Activated T-cell treated with anti-CD3 and anti-CD28 coated beads, Interleukin-2, amount 50 U/mL, for 4 hours (primary cell): ENCODE measurements around the gene NUSAP1. TPM values are rescaled to one million over a fixed set of nuclear protein-coding genes. Genes with fewer than 3 reads are reported as not detected.
"Not testable (repeated sequence)": the region's sequence is repeated elsewhere in the genome, so short reads cannot be mapped to it uniquely, and the experiment has no call there.

ENCODE experiments used
- ATAC-seq, 2 donors: fragments of 200-7000 bp; cut with Tn5 transposase; one replicate each; pipeline ENCODE4 v1.10.0; 2021
- DNase-seq: peaks from one replicate; pipeline ENCODE4 v3.0.0-alpha.2; 2020
- H3K27me3 Mint-ChIP-seq: one replicate; pipeline ENCODE4 v1.8.0; 2021; ENCODE audit warnings: low read depth, mixed read lengths
- H3K36me3 Mint-ChIP-seq: one replicate; pipeline ENCODE4 v1.8.0; 2022; ENCODE audit warnings: mixed read lengths; ENCODE audit not compliant: insufficient read depth
- H3K4me1 Mint-ChIP-seq: one replicate; pipeline ENCODE4 v1.8.0; 2021; ENCODE audit warnings: low read depth, mixed read lengths
- H3K4me3 Mint-ChIP-seq: one replicate; pipeline ENCODE4 v1.8.0; 2021; ENCODE audit warnings: mild to moderate bottlenecking, moderate library complexity, mixed read lengths
- H3K9me3 Mint-ChIP-seq: one replicate; pipeline ENCODE4 v1.8.0; 2021; ENCODE audit warnings: mixed read lengths
- total RNA-seq, 3 donors: library from RNA; stranded (reverse); gene quantifications; one replicate each; pipeline ENCODE4 v1.2.1, GENCODE V29; 2021

Gene NUSAP1
- total RNA-seq, 3 donors from 2014 or later: 10.1 to 19.0 (median 18.5) TPM

GRCh38 chr15:41307679-41308078, 25.0 kb upstream of the NUSAP1 start:
- Mint-ChIP-seq H3K9me3 (no peaks in the 10 kb centered on the region), H3K27me3 (no peaks in the 10 kb centered on the region), H3K36me3 (peaks cover 3% of the 10 kb centered on the region), H3K4me1 (no peaks in the 10 kb centered on the region), H3K4me3 (no peak overlapping the region)
- ATAC-seq (no peak), DNase-seq (no peak)

DNA sequence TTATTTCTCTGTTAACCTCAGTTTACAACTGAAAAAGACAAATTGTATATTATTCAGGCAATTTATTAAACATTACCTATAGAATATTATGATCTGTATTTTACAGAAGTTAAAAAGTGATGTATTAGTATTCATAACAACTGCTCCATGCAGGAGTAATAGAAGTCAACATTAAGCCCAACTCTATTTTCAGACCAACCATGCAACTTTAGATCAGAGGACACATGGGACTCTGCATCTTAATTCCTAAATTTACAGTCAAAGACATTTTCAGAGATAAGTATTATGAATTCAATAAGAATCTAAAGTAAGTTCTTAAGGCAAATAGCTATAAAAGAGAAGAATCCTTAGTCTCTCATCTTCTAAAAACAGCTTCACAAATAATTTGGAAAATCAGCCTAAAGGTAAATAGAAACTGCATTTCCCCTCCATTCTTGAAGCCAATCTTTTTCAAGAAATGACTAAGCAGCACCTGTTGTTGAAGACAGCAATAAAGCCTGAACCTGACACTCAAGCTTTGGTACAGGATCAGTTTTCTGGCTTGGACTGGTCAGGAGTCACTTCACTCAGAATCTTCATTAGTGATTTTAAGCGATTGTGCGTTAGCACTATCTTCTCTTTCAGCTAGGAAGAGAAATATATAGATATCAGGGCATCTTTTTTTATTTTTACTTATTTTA, 23.3 kb upstream of the NUSAP1 start:
- no peak for DNase-seq
- Mint-ChIP-seq H3K4me3 (no peak overlapping the region), H3K4me1 (no peaks in the 10 kb centered on the region), H3K9me3 (no peaks in the 10 kb centered on the region), H3K27me3 (no peaks in the 10 kb centered on the region), H3K36me3 (no peaks in the 10 kb centered on the region)
- no peak for ATAC-seq

DNA sequence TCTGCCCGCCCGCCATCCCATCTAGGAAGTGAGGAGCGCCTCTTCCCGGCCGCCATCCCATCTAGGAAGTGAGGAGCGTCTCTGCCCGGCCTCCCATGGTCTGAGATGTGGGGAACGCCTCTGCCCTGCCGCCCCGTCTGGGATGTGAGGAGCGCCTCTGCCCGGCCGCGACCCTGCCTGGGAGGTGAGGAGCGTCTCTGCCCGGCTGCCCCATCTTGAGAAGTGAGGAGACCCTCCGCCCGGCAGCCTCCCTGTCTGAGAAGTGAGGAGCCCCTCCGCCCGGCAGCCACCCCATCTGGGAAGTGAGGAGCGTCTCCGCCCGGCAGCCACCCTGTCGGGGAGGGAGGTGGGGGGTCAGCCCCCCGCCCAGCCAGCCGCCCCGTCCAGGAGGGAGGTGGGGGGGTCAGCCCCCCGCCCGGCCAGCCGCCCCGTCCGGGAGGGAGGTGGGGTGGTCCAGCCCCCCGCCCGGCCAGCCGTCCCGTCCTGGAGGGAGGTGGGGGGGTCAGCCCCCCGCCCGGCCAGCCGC, 11.8 kb upstream of the NUSAP1 start:
- not testable (repeated sequence) for H3K36me3 Mint-ChIP-seq, DNase-seq, H3K9me3 Mint-ChIP-seq, H3K4me3 Mint-ChIP-seq, H3K4me1 Mint-ChIP-seq, ATAC-seq, H3K27me3 Mint-ChIP-seq

- Mint-ChIP-seq H3K9me3 (no peaks in the 10 kb centered on the region), H3K27me3 (no peaks in the 10 kb centered on the region), H3K4me1 (peaks cover 2% of the 10 kb centered on the region), H3K36me3 (peaks cover 2% of the 10 kb centered on the region), H3K4me3 (no peak overlapping the region)
- ATAC-seq (peak; percentile 74 to 81), DNase-seq (no peak)
Observed at GRCh38 chr15:41323611-41324010, 9.1 kb upstream of the NUSAP1 start.

DNA sequence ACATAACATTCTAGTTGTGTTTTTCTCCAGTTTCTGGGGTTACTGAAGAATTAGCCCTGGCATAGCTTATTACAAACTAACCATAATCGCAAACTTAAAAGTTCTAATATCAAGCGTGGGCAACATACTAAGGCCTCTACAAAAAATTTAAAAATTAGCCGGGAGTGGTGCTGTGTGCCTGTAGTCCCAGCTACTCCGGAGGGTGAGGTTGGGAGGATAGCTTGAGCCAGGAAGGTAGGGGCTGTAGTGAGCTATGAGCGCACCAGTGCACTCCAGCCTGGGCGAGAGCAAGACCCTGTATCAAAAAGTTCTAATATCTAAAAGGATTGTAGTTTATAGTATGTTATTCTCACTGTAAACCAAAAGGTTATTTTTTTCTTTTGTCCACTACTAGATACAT, 1.4 kb upstream of the NUSAP1 start:
- no peaks in the 10 kb centered on the region for H3K27me3 Mint-ChIP-seq
- H3K4me3 Mint-ChIP-seq: peak overlapping the region; percentile 99
- ATAC-seq: no peak
- H3K36me3 Mint-ChIP-seq: no peaks in the 10 kb centered on the region
- no peak for DNase-seq
- no peaks in the 10 kb centered on the region for H3K9me3 Mint-ChIP-seq
- H3K4me1 Mint-ChIP-seq: peaks cover 25% of the 10 kb centered on the region

GRCh38 chr15:41331833-41332193, 868 bp upstream of the NUSAP1 start:
- Mint-ChIP-seq H3K27me3 (no peaks in the 10 kb centered on the region), H3K9me3 (no peaks in the 10 kb centered on the region), H3K4me3 (peak overlapping the region; percentile 99), H3K4me1 (peaks cover 26% of the 10 kb centered on the region), H3K36me3 (no peaks in the 10 kb centered on the region)
- no peak for DNase-seq
- no peak for ATAC-seq

- DNase-seq: no peak
- H3K4me3 Mint-ChIP-seq: peak overlapping the region; percentile 99
- H3K36me3 Mint-ChIP-seq: no peaks in the 10 kb centered on the region
- H3K27me3 Mint-ChIP-seq: no peaks in the 10 kb centered on the region
- ATAC-seq: peak; percentile 4 to 8
- peaks cover 32% of the 10 kb centered on the region for H3K4me1 Mint-ChIP-seq
- no peaks in the 10 kb centered on the region for H3K9me3 Mint-ChIP-seq
Observed at GRCh38 chr15:41333026-41333562, 413 bp downstream of the NUSAP1 start.

DNA sequence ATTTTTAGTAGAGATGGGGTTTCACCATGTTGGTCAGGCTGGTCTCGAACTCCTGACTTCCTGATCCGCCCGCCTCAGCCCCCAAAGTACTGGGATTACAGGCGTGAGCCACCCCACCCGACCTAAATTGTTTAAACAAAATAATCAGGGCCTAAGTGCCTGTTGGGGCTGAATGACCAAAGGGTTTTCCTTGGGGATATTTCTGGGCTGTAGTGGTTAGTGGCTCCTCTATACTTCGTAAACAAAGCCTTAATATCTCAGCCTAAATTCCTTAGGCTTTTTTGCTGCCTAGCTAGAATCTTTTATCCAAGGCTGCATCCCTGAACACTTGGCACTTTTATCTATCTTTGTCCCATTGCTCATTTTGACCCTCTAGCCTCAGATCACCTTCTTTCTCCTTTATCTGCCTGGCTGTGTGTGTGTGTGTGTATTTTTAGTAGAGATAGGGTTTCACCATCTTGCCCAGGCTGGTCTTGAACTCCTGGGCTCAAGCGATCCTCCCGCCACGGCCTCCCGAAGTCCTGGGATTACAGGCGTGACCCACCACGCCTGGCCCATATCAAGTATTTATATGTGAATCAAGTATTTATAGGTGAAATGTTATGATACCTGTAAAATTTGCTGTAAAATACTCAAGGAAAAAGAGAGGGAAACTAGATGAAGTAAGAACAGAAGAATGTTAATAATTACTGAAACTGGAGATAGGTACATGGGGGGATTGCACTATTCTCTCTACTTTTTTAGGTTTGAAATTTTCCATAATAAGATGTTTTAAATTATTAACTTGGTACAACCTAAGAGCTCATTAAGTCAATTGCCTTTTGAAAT, 1.8 kb downstream of the NUSAP1 start:
- Mint-ChIP-seq H3K4me1 (peaks cover 35% of the 10 kb centered on the region), H3K36me3 (no peaks in the 10 kb centered on the region), H3K27me3 (no peaks in the 10 kb centered on the region), H3K9me3 (no peaks in the 10 kb centered on the region), H3K4me3 (peak overlapping the region; percentile 99)
- no peak for ATAC-seq
- DNase-seq: no peak

DNA sequence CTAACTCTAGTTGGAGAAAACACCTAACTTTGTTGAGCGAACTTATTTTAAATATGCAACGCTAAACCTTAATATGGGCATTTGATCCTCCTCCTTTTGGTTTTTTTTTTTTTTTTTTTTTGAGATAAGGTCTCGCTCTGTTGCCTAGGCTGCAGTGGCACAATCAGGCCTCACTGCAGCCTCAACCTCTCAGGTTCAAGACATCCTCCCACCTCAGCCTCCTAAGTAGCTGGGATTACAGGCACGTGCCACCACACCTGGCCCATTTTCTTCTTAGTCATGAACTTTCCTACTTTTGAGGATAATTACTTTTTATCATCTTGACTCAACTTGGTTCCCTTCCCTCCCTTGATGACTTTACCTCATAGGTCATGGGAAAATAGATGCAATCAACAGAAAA, 3.9 kb downstream of the NUSAP1 start:
- H3K27me3 Mint-ChIP-seq: no peaks in the 10 kb centered on the region
- ATAC-seq: no peak
- H3K4me3 Mint-ChIP-seq: no peak overlapping the region
- H3K36me3 Mint-ChIP-seq: peaks cover 1% of the 10 kb centered on the region
- peaks cover 39% of the 10 kb centered on the region for H3K4me1 Mint-ChIP-seq
- H3K9me3 Mint-ChIP-seq: no peaks in the 10 kb centered on the region
- DNase-seq: no peak

DNA sequence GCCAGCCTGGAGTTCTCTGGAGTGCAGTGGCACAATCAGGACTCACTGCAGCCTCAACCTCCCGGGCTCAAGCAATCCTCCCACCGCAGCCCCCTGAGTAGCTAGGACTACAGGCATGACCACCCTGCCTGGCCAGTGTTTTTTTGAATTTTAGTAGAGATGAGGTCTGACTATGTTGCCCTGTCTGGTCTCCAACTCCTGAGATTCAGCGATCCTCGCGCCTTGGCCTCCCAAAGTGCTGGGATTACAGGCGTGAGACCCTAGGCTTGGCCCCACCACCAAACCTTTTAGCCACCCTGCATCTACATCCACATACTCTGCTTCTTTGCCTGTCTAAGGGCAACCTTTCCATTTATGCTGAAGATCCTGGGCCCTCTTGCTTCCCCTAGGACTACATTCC, 4.4 kb downstream of the NUSAP1 start:
- Mint-ChIP-seq H3K9me3 (no peaks in the 10 kb centered on the region), H3K4me3 (no peak overlapping the region), H3K27me3 (no peaks in the 10 kb centered on the region), H3K4me1 (peaks cover 37% of the 10 kb centered on the region), H3K36me3 (peaks cover 1% of the 10 kb centered on the region)
- no peak for ATAC-seq
- no peak for DNase-seq

DNA sequence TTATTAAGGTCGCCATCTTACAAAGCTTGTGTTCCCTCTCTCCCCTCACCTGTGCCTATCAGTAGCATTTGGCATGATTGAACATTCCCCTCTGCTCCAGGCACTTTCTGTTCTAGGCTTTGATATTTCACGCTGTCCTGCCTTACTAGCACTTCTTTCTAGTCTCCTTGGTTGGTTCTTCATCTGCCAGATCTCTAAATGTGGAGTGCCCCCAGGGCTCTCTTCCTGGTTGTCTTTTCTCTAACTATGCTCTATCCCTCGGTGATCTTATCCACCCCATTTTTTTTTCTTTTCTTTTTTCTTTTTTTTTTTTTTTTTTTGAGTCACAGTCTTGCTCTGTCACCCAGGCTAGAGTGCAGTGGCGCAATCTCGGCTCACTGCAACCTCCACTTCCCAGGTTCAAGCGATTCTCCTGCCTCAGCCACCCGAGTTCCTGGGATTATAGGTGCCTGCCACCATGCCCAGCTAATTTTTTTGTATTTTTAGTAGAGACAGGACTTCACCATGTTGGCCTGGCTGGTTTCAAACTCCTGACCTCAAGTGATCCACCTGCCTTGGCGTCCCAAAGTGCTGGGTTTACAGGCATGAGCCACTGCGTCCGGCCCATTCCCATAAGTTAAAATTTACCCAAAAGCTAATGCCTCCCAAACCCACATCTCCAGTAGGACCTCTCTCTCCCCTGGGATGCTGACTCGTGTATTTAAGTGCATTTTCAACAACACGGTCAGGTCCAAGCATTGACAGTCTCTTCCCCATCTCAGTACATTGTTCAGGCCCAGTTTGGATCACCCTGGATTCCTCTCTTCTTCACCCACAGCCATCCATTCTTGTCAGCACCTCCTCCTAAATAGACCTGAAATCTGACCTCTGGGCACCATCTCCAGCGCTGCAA, 5.2 kb downstream of the NUSAP1 start:
- Mint-ChIP-seq H3K9me3 (no peaks in the 10 kb centered on the region), H3K27me3 (no peaks in the 10 kb centered on the region), H3K36me3 (peaks cover 1% of the 10 kb centered on the region), H3K4me3 (no peak overlapping the region), H3K4me1 (peaks cover 32% of the 10 kb centered on the region)
- ATAC-seq: no peak
- no peak for DNase-seq

GRCh38 chr15:41340189-41340695, 7.6 kb downstream of the NUSAP1 start:
- no peak overlapping the region for H3K4me3 Mint-ChIP-seq
- no peaks in the 10 kb centered on the region for H3K27me3 Mint-ChIP-seq
- H3K36me3 Mint-ChIP-seq: peaks cover 3% of the 10 kb centered on the region
- ATAC-seq: no peak
- peaks cover 18% of the 10 kb centered on the region for H3K4me1 Mint-ChIP-seq
- H3K9me3 Mint-ChIP-seq: no peaks in the 10 kb centered on the region
- DNase-seq: no peak

- Mint-ChIP-seq H3K9me3 (no peaks in the 10 kb centered on the region), H3K4me1 (peaks cover 17% of the 10 kb centered on the region), H3K4me3 (no peak overlapping the region), H3K27me3 (no peaks in the 10 kb centered on the region), H3K36me3 (peaks cover 4% of the 10 kb centered on the region)
- ATAC-seq (no peak), DNase-seq (no peak)
Observed at GRCh38 chr15:41341519-41341918, 8.8 kb downstream of the NUSAP1 start.

GRCh38 chr15:41347236-41347635, 14.6 kb downstream of the NUSAP1 start:
- ATAC-seq: no peak
- Mint-ChIP-seq H3K4me1 (no peaks in the 10 kb centered on the region), H3K4me3 (no peak overlapping the region), H3K9me3 (no peaks in the 10 kb centered on the region), H3K36me3 (peaks cover 3% of the 10 kb centered on the region), H3K27me3 (no peaks in the 10 kb centered on the region)
- DNase-seq: no peak
